Stimulated activated CD4-positive, alpha-beta T cell treated with anti-CD3 and anti-CD28 coated beads, Interleukin-2, amount 100 ng/mL, for 4 hours (primary cell): ENCODE data around the gene TDRD9.

ENCODE experiments used
- DNase-seq: peaks from one replicate; pipeline ENCODE4 v3.0.0-alpha.2; 2020; ENCODE audit warnings: low read depth

The TDRD9 gene

GRCh38 chr14:104075530-104076151, 147.4 kb downstream of the TDRD9 start:
- DNase-seq: no peak

- no peak for DNase-seq
Measured at GRCh38 chr14:104076743-104077142, 148.5 kb downstream of the TDRD9 start.

GRCh38 chr14:104078031-104078455, 149.8 kb downstream of the TDRD9 start:
- DNase-seq: peak; percentile 73

- DNase-seq: no peak
Measured at GRCh38 chr14:104080376-104081260, 152.4 kb downstream of the TDRD9 start.

GRCh38 chr14:104081261-104081835, 153.1 kb downstream of the TDRD9 start:
- DNase-seq: no peak

- DNase-seq: no peak
Measured at GRCh38 chr14:104081951-104082464, 153.8 kb downstream of the TDRD9 start.

GRCh38 chr14:104082807-104083206, 154.6 kb downstream of the TDRD9 start:
- DNase-seq: no peak

GRCh38 chr14:104084251-104085002, 156.2 kb downstream of the TDRD9 start:
- DNase-seq: no peak

- peak; percentile 36 for DNase-seq
Measured at GRCh38 chr14:104085032-104085888, 157.0 kb downstream of the TDRD9 start, which contains the start of gene ASPG. TSS of gene ASPG (plus strand) at chr14:104085700. CDS start at chr14:104085771, 71 bp downstream.

- no peak for DNase-seq
Measured at GRCh38 chr14:104085889-104086201, 157.6 kb downstream of the TDRD9 start.

- DNase-seq: no peak
Measured at GRCh38 chr14:104086210-104086660, 158.0 kb downstream of the TDRD9 start.

- no peak for DNase-seq
Measured at GRCh38 chr14:104086661-104087461, 158.6 kb downstream of the TDRD9 start.

GRCh38 chr14:104087505-104087904, 159.2 kb downstream of the TDRD9 start:
- no peak for DNase-seq

- no peak for DNase-seq
Measured at GRCh38 chr14:104087981-104088850, 160.0 kb downstream of the TDRD9 start.

- DNase-seq: no peak
Measured at GRCh38 chr14:104090071-104090748, 162.0 kb downstream of the TDRD9 start.

- DNase-seq: no peak
Measured at GRCh38 chr14:104091061-104091926, 163.0 kb downstream of the TDRD9 start.

- no peak for DNase-seq
Measured at GRCh38 chr14:104091927-104092771, 163.9 kb downstream of the TDRD9 start.
